ENCODE data around the gene ARMH1. TPM values are rescaled to one million over a fixed set of nuclear protein-coding genes. Genes with fewer than 3 reads are reported as not detected.

Gene ARMH1
- total RNA-seq, 1 donor from 2014 or later, result not detected

GRCh38 chr1:44700573-44700972 is 26.1 kb downstream of the ARMH1 start:
- Histone ChIP-seq H3K4me3 (ENCODE audit: low read depth, low read length) (no peak overlapping the region), H3K36me3 (ENCODE audit: control insufficient read depth, insufficient read depth, low read length) (no peaks in the 10 kb centered on the region), H3K27me3 (ENCODE audit: control insufficient read depth, insufficient read depth, low read length) (no peaks in the 10 kb centered on the region)
- TF ChIP-seq CTCF (IDR thresholded peaks at IDR 0.05; ENCODE audit: insufficient read depth, low read length, severe bottlenecking), result no peak
- FAIRE-seq (no peak), DNase-seq (ENCODE audit: low read depth) (peak; percentile 55)

GRCh38 chr1:44701141-44701573 is 26.6 kb downstream of the ARMH1 start:
- Histone ChIP-seq H3K27me3 (ENCODE audit: control insufficient read depth, insufficient read depth, low read length) (no peaks in the 10 kb centered on the region), H3K36me3 (ENCODE audit: control insufficient read depth, insufficient read depth, low read length) (no peaks in the 10 kb centered on the region), H3K4me3 (ENCODE audit: low read depth, low read length) (no peak overlapping the region)
- TF ChIP-seq CTCF (IDR thresholded peaks at IDR 0.05; ENCODE audit: insufficient read depth, low read length, severe bottlenecking), result no peak
- DNase-seq (ENCODE audit: low read depth) (peak; percentile 93), FAIRE-seq (no peak)

GRCh38 chr1:44705470-44705869 is 31.0 kb downstream of the ARMH1 start:
- TF ChIP-seq CTCF (IDR thresholded peaks at IDR 0.05; ENCODE audit: insufficient read depth, low read length, severe bottlenecking), result no peak
- FAIRE-seq, result no peak
- Histone ChIP-seq H3K36me3 (ENCODE audit: control insufficient read depth, insufficient read depth, low read length) (no peaks in the 10 kb centered on the region), H3K27me3 (ENCODE audit: control insufficient read depth, insufficient read depth, low read length) (no peaks in the 10 kb centered on the region), H3K4me3 (ENCODE audit: low read depth, low read length) (no peak overlapping the region)
- no peak for DNase-seq (ENCODE audit: low read depth)

GRCh38 chr1:44705938-44706337 is 31.4 kb downstream of the ARMH1 start:
- DNase-seq (ENCODE audit: low read depth) (no peak), FAIRE-seq (peak; percentile 28)
- Histone ChIP-seq H3K27me3 (ENCODE audit: control insufficient read depth, insufficient read depth, low read length) (no peaks in the 10 kb centered on the region), H3K4me3 (ENCODE audit: low read depth, low read length) (no peak overlapping the region), H3K36me3 (ENCODE audit: control insufficient read depth, insufficient read depth, low read length) (no peaks in the 10 kb centered on the region)
- no peak for TF ChIP-seq CTCF (IDR thresholded peaks at IDR 0.05; ENCODE audit: insufficient read depth, low read length, severe bottlenecking)

- FAIRE-seq (peak; percentile 92), DNase-seq (ENCODE audit: low read depth) (peak; percentile 99)
- no peak for TF ChIP-seq CTCF (IDR thresholded peaks at IDR 0.05; ENCODE audit: insufficient read depth, low read length, severe bottlenecking)
- Histone ChIP-seq H3K27me3 (ENCODE audit: control insufficient read depth, insufficient read depth, low read length) (no peaks in the 10 kb centered on the region), H3K36me3 (ENCODE audit: control insufficient read depth, insufficient read depth, low read length) (no peaks in the 10 kb centered on the region), H3K4me3 (ENCODE audit: low read depth, low read length) (no peak overlapping the region)
These were observed 32.8 kb downstream of the ARMH1 start for GRCh38 chr1:44707112-44707881.
